GM23338 (cell line): ENCODE results near the gene MRC2. TPM values are rescaled to one million over a fixed set of nuclear protein-coding genes. Genes with fewer than 3 reads are reported as not detected.

Experiments
- ATAC-seq: fragments of 200-7000 bp; cut with Tn5 transposase; 3 replicates; pipeline ENCODE4 v1.9.1; 2020
- DNase-seq: peaks from one replicate; pipeline ENCODE4 v3.0.0-alpha.2; 2015; ENCODE audit warnings: low spot score
- H2AFZ ChIP-seq: fragments of 200-600 bp; sonication (generic); 2 replicates; pipeline ENCODE4 v1.8.0; 2016; ENCODE audit warnings: antibody characterized with exemption, mild to moderate bottlenecking, moderate library complexity
- H3F3A ChIP-seq: fragments of 200-600 bp; sonication (generic); replicated peaks from 2 replicates; pipeline ENCODE4 v1.8.0; 2017; ENCODE audit warnings: antibody characterized with exemption, mixed run types, low read depth
- H3K27ac ChIP-seq: fragments of 200-600 bp; sonication (generic); 2 replicates; pipeline ENCODE4 v1.6.1; 2016; ENCODE audit warnings: low read depth
- H3K27me3 ChIP-seq: fragments of 200-600 bp; sonication (generic); 2 replicates; pipeline ENCODE4 v1.8.0; 2016; ENCODE audit warnings: mild to moderate bottlenecking, mixed run types, moderate library complexity; ENCODE audit not compliant: insufficient read depth
- H3K36me3 ChIP-seq: fragments of 200-600 bp; sonication (generic); 2 replicates; pipeline ENCODE4 v1.8.0; 2016; ENCODE audit warnings: mild to moderate bottlenecking; ENCODE audit not compliant: insufficient read depth
- H3K4me1 ChIP-seq: fragments of 200-600 bp; sonication (generic); 2 replicates; pipeline ENCODE4 v1.8.0; 2016; ENCODE audit warnings: mild to moderate bottlenecking, moderate library complexity; ENCODE audit not compliant: insufficient read depth
- H3K4me2 ChIP-seq: fragments of 200-600 bp; sonication (generic); 2 replicates; pipeline ENCODE4 v1.7.1; 2017; ENCODE audit warnings: mixed run types
- H3K4me3 ChIP-seq: fragments of 200-600 bp; sonication (generic); 2 replicates; pipeline ENCODE4 v1.6.1; 2016; ENCODE audit warnings: mixed run types
- H3K79me2 ChIP-seq: fragments of 200-600 bp; sonication (generic); replicated peaks from 2 replicates; pipeline ENCODE4 v1.8.0; 2017; ENCODE audit warnings: mild to moderate bottlenecking; ENCODE audit not compliant: insufficient read depth
- H3K9me2 ChIP-seq: fragments of 200-600 bp; sonication (generic); 2 replicates; pipeline ENCODE4 v1.8.0; 2017; ENCODE audit not compliant: insufficient read depth
- H4K20me1 ChIP-seq: fragments of 200-600 bp; sonication (generic); replicated peaks from 2 replicates; pipeline ENCODE4 v1.8.0; 2017; ENCODE audit warnings: mild to moderate bottlenecking; ENCODE audit not compliant: insufficient read depth
- H3K27ac Mint-ChIP-seq: 2 replicates; pipeline ENCODE4 v1.8.0; 2020; ENCODE audit warnings: inconsistent platforms, mild to moderate bottlenecking, moderate library complexity, mixed read lengths
- H3K27me3 Mint-ChIP-seq: 3 replicates; pipeline ENCODE4 v1.8.0; 2022; ENCODE audit warnings: low read depth, mild to moderate bottlenecking, moderate library complexity, mixed read lengths, inconsistent platforms; ENCODE audit not compliant: insufficient read depth, poor library complexity
- H3K36me3 Mint-ChIP-seq: 3 replicates; pipeline ENCODE4 v1.8.0; 2021; ENCODE audit warnings: low read depth, mild to moderate bottlenecking, inconsistent platforms, moderate library complexity, mixed read lengths
- H3K4me1 Mint-ChIP-seq: 3 replicates; pipeline ENCODE4 v1.8.0; 2020; ENCODE audit warnings: mild to moderate bottlenecking, inconsistent platforms, mixed read lengths
- H3K4me3 Mint-ChIP-seq: 3 replicates; pipeline ENCODE4 v1.8.0; 2021; ENCODE audit warnings: moderate library complexity, mild to moderate bottlenecking, inconsistent platforms, mixed read lengths
- H3K9me3 Mint-ChIP-seq: 3 replicates; pipeline ENCODE4 v1.8.0; 2020; ENCODE audit warnings: moderate library complexity, mild to moderate bottlenecking, inconsistent platforms, mixed read lengths
- CREB1 ChIP-seq: fragments of 250-450 bp; sonication (Bioruptor Pico); IDR thresholded peaks from 2 replicates; pipeline ENCODE4 v1.5.0; 2020; ENCODE audit warnings: low read depth, mild to moderate bottlenecking, moderate library complexity
- ETS1 ChIP-seq: IDR thresholded peaks from 2 replicates; pipeline ENCODE4 v1.6.1; 2016; ENCODE audit warnings: antibody characterized with exemption
- JUNB ChIP-seq: IDR thresholded peaks from one replicate; pipeline ENCODE4 v1.6.1; 2016; ENCODE audit warnings: antibody characterized with exemption; ENCODE audit not compliant: unreplicated experiment
- POLR2AphosphoS5 ChIP-seq: IDR thresholded peaks from 2 replicates; pipeline ENCODE4 v1.6.1; 2016; ENCODE audit warnings: antibody characterized with exemption, low read depth
- ZNF114 ChIP-seq: fragments of 250-450 bp; sonication (Bioruptor Pico); IDR thresholded peaks from 2 replicates; pipeline ENCODE4 v1.5.0; 2020; ENCODE audit warnings: mild to moderate bottlenecking, moderate library complexity
- ZNF462 ChIP-seq: fragments of 250-450 bp; sonication (Bioruptor Pico); IDR thresholded peaks from 2 replicates; pipeline ENCODE4 v1.5.0; 2020; ENCODE audit warnings: mild to moderate bottlenecking, moderate library complexity
- polyA plus RNA-seq: library from polyadenylated mRNA; unstranded; fragments of >200 nt; fragmentation: Nextera tagmentation; extraction: Ambion mirVana; gene quantifications from 2 replicates; pipeline ENCODE4 v1.2.1, GENCODE V29; 2016
- total RNA-seq: library from RNA; depleted of rRNA; stranded (reverse); fragments of >200 nt; shearing (Covaris generic); gene quantifications from 2 replicates; pipeline ENCODE4 v1.2.3, GENCODE V29; 2014

Gene MRC2
- total and polyA plus RNA-seq, 2 experiments from 2014 or later = 8.0 to 38.6 TPM

- TF ChIP-seq ETS1 (no peak), CREB1 (CRISPR knock-in tag) (no peak), JUNB (no peak), POLR2AphosphoS5 (no peak), ZNF462 (CRISPR knock-in tag) (no peak)
Observed at GRCh38 chr17:62592341-62593099, 35.0 kb upstream of the MRC2 start (continued).

- H3K36me3 ChIP-seq = peaks cover 15% of the 10 kb centered on the region; the same call in 1 of the 2 replicates
- DNase-seq = no peak
- peaks cover 61% of the 10 kb centered on the region for H3K36me3 Mint-ChIP-seq
Observed at GRCh38 chr17:62595484-62595883, 32.0 kb upstream of the MRC2 start.

More at GRCh38 chr17:62595484-62595883, 32.0 kb upstream of the MRC2 start:
- Histone ChIP-seq H3K27me3 (no peaks in the 10 kb centered on the region), H3K4me2 (no peak overlapping the region), H3K4me1 (no peaks in the 10 kb centered on the region), H3K79me2 (0 out of 2 replicates have a peak, but pooled peaks cover 7% of the 10 kb centered on the region), H2AFZ (no peak overlapping the region), H4K20me1 (peaks cover 8% of the 10 kb centered on the region; the same call in 1 of the 2 replicates), H3K9me2 (no peaks in the 10 kb centered on the region), H3K4me3 (no peak overlapping the region), H3K27ac (no peak overlapping the region), H3F3A (no peaks in the 10 kb centered on the region)
- H3K4me3 Mint-ChIP-seq = no peak overlapping the region
- no peak for TF ChIP-seq ZNF114 (CRISPR knock-in tag)
- no peaks in the 10 kb centered on the region for H3K4me1 Mint-ChIP-seq
- ATAC-seq = no peak
- peaks cover 7% of the 10 kb centered on the region for H3K27me3 Mint-ChIP-seq
- no peak overlapping the region for H3K27ac Mint-ChIP-seq
- H3K9me3 Mint-ChIP-seq = peaks cover 10% of the 10 kb centered on the region; the same call in 2 of the 3 replicates
